ENCODE data around the gene CLIC3. TPM values are rescaled to one million over a fixed set of nuclear protein-coding genes. Genes with fewer than 3 reads are reported as not detected.

Gene CLIC3
- total RNA-seq, 1 donor from 2014 or later, result not detected

- no peaks in the 10 kb centered on the region for H3K9me3 Mint-ChIP-seq (ENCODE audit: low read depth)
- H3K4me3 Mint-ChIP-seq (ENCODE audit: low read depth), result no peak overlapping the region
- no peak overlapping the region for H3K27ac Mint-ChIP-seq
- no peaks in the 10 kb centered on the region for H3K4me1 Mint-ChIP-seq (ENCODE audit: low read depth)
- H3K27me3 Mint-ChIP-seq, result peaks cover 15% of the 10 kb centered on the region
- DNase-seq (ENCODE audit: low spot score, unreplicated experiment), result no peak
- H3K36me3 Mint-ChIP-seq (ENCODE audit: insufficient read depth), result no peaks in the 10 kb centered on the region
- no peak for TF ChIP-seq CTCF (IDR thresholded peaks at IDR 0.05; ENCODE audit: unreplicated experiment)
Observed at GRCh38 chr9:136972743-136973142, 23.6 kb downstream of the CLIC3 start.

- Mint-ChIP-seq H3K27ac (no peak overlapping the region), H3K4me1 (ENCODE audit: low read depth) (no peaks in the 10 kb centered on the region), H3K9me3 (ENCODE audit: low read depth) (no peaks in the 10 kb centered on the region), H3K27me3 (peaks cover 12% of the 10 kb centered on the region), H3K36me3 (ENCODE audit: insufficient read depth) (no peaks in the 10 kb centered on the region), H3K4me3 (ENCODE audit: low read depth) (no peak overlapping the region)
- TF ChIP-seq CTCF (IDR thresholded peaks at IDR 0.05; ENCODE audit: unreplicated experiment), result no peak
- no peak for DNase-seq (ENCODE audit: low spot score, unreplicated experiment)
Observed at GRCh38 chr9:136972335-136972734, 24.0 kb downstream of the CLIC3 start.

GRCh38 chr9:136971746-136972145 is 24.6 kb downstream of the CLIC3 start:
- no peaks in the 10 kb centered on the region for H3K36me3 Mint-ChIP-seq (ENCODE audit: insufficient read depth)
- no peak for TF ChIP-seq CTCF (IDR thresholded peaks at IDR 0.05; ENCODE audit: unreplicated experiment)
- H3K4me1 Mint-ChIP-seq (ENCODE audit: low read depth), result no peaks in the 10 kb centered on the region
- no peak overlapping the region for H3K27ac Mint-ChIP-seq
- DNase-seq (ENCODE audit: low spot score, unreplicated experiment), result no peak
- no peaks in the 10 kb centered on the region for H3K9me3 Mint-ChIP-seq (ENCODE audit: low read depth)
- peaks cover 9% of the 10 kb centered on the region for H3K27me3 Mint-ChIP-seq
- no peak overlapping the region for H3K4me3 Mint-ChIP-seq (ENCODE audit: low read depth)

- no peak overlapping the region for H3K27ac Mint-ChIP-seq
- DNase-seq (ENCODE audit: low spot score, unreplicated experiment), result no peak
- H3K4me1 Mint-ChIP-seq (ENCODE audit: low read depth), result peaks cover 3% of the 10 kb centered on the region
- no peak for TF ChIP-seq CTCF (IDR thresholded peaks at IDR 0.05; ENCODE audit: unreplicated experiment)
- H3K27me3 Mint-ChIP-seq, result peaks cover 11% of the 10 kb centered on the region
- H3K4me3 Mint-ChIP-seq (ENCODE audit: low read depth), result no peak overlapping the region
- no peaks in the 10 kb centered on the region for H3K36me3 Mint-ChIP-seq (ENCODE audit: insufficient read depth)
- H3K9me3 Mint-ChIP-seq (ENCODE audit: low read depth), result no peaks in the 10 kb centered on the region
Observed at GRCh38 chr9:136970361-136970760, 26.0 kb downstream of the CLIC3 start.

- no peak overlapping the region for H3K4me3 Mint-ChIP-seq (ENCODE audit: low read depth)
- H3K27me3 Mint-ChIP-seq, result peaks cover 11% of the 10 kb centered on the region
- H3K9me3 Mint-ChIP-seq (ENCODE audit: low read depth), result no peaks in the 10 kb centered on the region
- no peak for TF ChIP-seq CTCF (IDR thresholded peaks at IDR 0.05; ENCODE audit: unreplicated experiment)
- H3K36me3 Mint-ChIP-seq (ENCODE audit: insufficient read depth), result no peaks in the 10 kb centered on the region
- H3K27ac Mint-ChIP-seq, result no peak overlapping the region
- DNase-seq (ENCODE audit: low spot score, unreplicated experiment), result no peak
- peaks cover 3% of the 10 kb centered on the region for H3K4me1 Mint-ChIP-seq (ENCODE audit: low read depth)
Observed at GRCh38 chr9:136969774-136970173, 26.6 kb downstream of the CLIC3 start.
